GM18909 (cell line): ENCODE measurements around the gene CDK16.

Source experiments
- ATAC-seq: cut with Tn5 transposase; IDR thresholded peaks from one replicate; pipeline ENCODE4 v1.9.1; 2021; ENCODE audit warnings: mild to moderate bottlenecking; ENCODE audit not compliant: unreplicated experiment, poor library complexity

CDK16 gene

GRCh38 chrX:47218280-47218919, at the start of gene CDK16:
CDK16 (plus strand) TSS chrX:47218681; CDS start chrX:47223558, 4,877 bp downstream.
- peak; percentile 51 for ATAC-seq

- no peak for ATAC-seq
These were observed 49.2 kb upstream of the CDK16 start for GRCh38 chrX:47169273-47169672.

GRCh38 chrX:47169726-47170515, 48.6 kb upstream of the CDK16 start:
- no peak for ATAC-seq

GRCh38 chrX:47170861-47171692, 47.4 kb upstream of the CDK16 start:
- ATAC-seq = no peak

- no peak for ATAC-seq
These were observed 46.5 kb upstream of the CDK16 start for GRCh38 chrX:47171996-47172395.

GRCh38 chrX:47172549-47172948, 45.9 kb upstream of the CDK16 start:
- ATAC-seq = no peak

GRCh38 chrX:47172971-47173792, 45.3 kb upstream of the CDK16 start:
- ATAC-seq = no peak

- ATAC-seq = no peak
These were observed 44.1 kb upstream of the CDK16 start for GRCh38 chrX:47174376-47174775.

- ATAC-seq = no peak
These were observed 43.5 kb upstream of the CDK16 start for GRCh38 chrX:47174846-47175587.

GRCh38 chrX:47175588-47175980, 42.9 kb upstream of the CDK16 start:
- ATAC-seq = no peak

GRCh38 chrX:47176101-47176740, 42.3 kb upstream of the CDK16 start:
- no peak for ATAC-seq

GRCh38 chrX:47177079-47177478, 41.4 kb upstream of the CDK16 start:
- ATAC-seq = no peak

- no peak for ATAC-seq
These were observed 40.1 kb upstream of the CDK16 start for GRCh38 chrX:47178337-47178736.

- no peak for ATAC-seq
These were observed 39.1 kb upstream of the CDK16 start for GRCh38 chrX:47179221-47179927.

- ATAC-seq = no peak
These were observed 38.6 kb upstream of the CDK16 start for GRCh38 chrX:47179928-47180255.

GRCh38 chrX:47180346-47180745, 38.1 kb upstream of the CDK16 start:
- no peak for ATAC-seq

GRCh38 chrX:47181301-47181700, 37.2 kb upstream of the CDK16 start:
- ATAC-seq = no peak

GRCh38 chrX:47182106-47182700, 36.3 kb upstream of the CDK16 start:
- ATAC-seq = no peak
